Tibial nerve (tissue), 4 donors: Measurements from ENCODE around the gene ARHGEF4. TPM values are rescaled to one million over a fixed set of nuclear protein-coding genes. Genes with fewer than 3 reads are reported as not detected.

ENCODE experiments used
- DNase-seq, 2 donors: peaks; one replicate each; pipeline ENCODE4 v3.0.0-alpha.2; 2019; ENCODE audit warnings: low spot score in 2 of 2
- H3K27ac ChIP-seq, 4 donors: fragments of 200-600 bp; sonication (generic) in 3 of 4; one replicate each; pipeline ENCODE4 v1.5.1; 2017 to 2019; ENCODE audit warnings: mild to moderate bottlenecking in 1 of 4
- H3K27me3 ChIP-seq, 2 donors: fragments of 200-600 bp; sonication (generic) in 1 of 2; one replicate each; pipeline versions ENCODE4 v1.5.1 to v1.6.0; 2017 to 2019
- H3K36me3 ChIP-seq, 3 donors: fragments of 200-600 bp; sonication (generic); one replicate each; pipeline ENCODE4 v1.5.1; 2018 to 2019
- H3K4me1 ChIP-seq, 4 donors: fragments of 200-600 bp; sonication (generic) in 3 of 4; one replicate each; pipeline ENCODE4 v1.5.1; 2017 to 2019
- H3K4me3 ChIP-seq, 4 donors: fragments of 200-600 bp; sonication (generic) in 3 of 4; one replicate each; pipeline ENCODE4 v1.5.1; 2017 to 2019; ENCODE audit warnings: mild to moderate bottlenecking in 1 of 4, moderate library complexity in 1 of 4
- H3K9me3 ChIP-seq, 4 donors: fragments of 200-600 bp; sonication (generic) in 3 of 4; one replicate each; pipeline ENCODE4 v1.5.1; 2017 to 2019
- CTCF ChIP-seq, 5 experiments: fragments of 200-600 bp in 3 of 5; fragments of 450-650 bp in 2 of 5; sonication (generic) in 3 of 5; IDR thresholded peaks; one replicate each; pipeline ENCODE4 v1.5.1; 2016 to 2019; ENCODE audit warnings: antibody characterized with exemption in 5 of 5, mild to moderate bottlenecking in 3 of 5, moderate library complexity in 2 of 5
- EP300 ChIP-seq, 2 donors: sonication (generic); formaldehyde crosslinking; IDR thresholded peaks; one replicate each; pipeline ENCODE4 v1.6.1; 2017; ENCODE audit warnings: antibody characterized with exemption in 2 of 2, mild to moderate bottlenecking in 1 of 2
- POLR2A ChIP-seq, 2 donors: fragments of 450-650 bp; IDR thresholded peaks; one replicate each; pipeline ENCODE4 v1.6.1; 2017; ENCODE audit warnings: antibody characterized with exemption in 2 of 2, mild to moderate bottlenecking in 2 of 2, moderate library complexity in 2 of 2
- WGBS, 2 donors: methylation state at CpG; one replicate each; pipeline ENCODE4 v1.1.5; 2018; 5-methylcytosine and 5-hydroxymethylcytosine counted together
- total RNA-seq, 4 donors: library from RNA; depleted of rRNA; stranded (reverse); fragments of >200 nt; gene quantifications; one replicate each; pipeline ENCODE4 v1.1.0, GENCODE V29; 2016

Gene ARHGEF4
- total RNA-seq, 4 donors from 2014 or later: 16.3 to 50.7 (median 23.3) TPM

- WGBS, 2 donors: 39 to 55% methylated on average over 17 to 18 of the region's 18 CpGs
- Histone ChIP-seq H3K27me3 (no peaks in the 10 kb centered on the region), H3K36me3 (no peaks in the 10 kb centered on the region), H3K4me3 (peak overlapping the region in 1 of 4 donors; percentile 1), H3K4me1 (peaks cover 0 to 17% (median 8%) of the 10 kb centered on the region in 4 donors), H3K9me3 (no peaks in the 10 kb centered on the region), H3K27ac (peak overlapping the region; percentile 70 to 83 (median 76))
- no peak for DNase-seq
- TF ChIP-seq EP300 (IDR thresholded peaks at IDR 0.05) (no peak), POLR2A (IDR thresholded peaks at IDR 0.05) (no peak), CTCF (IDR thresholded peaks at IDR 0.05) (peak in 1 of 5 experiments; percentile 10)
Observed at GRCh38 chr2:130869441-130870160, 32.9 kb downstream of the ARHGEF4 start.

- H3K36me3 ChIP-seq: no peaks in the 10 kb centered on the region
- WGBS, 2 donors: 30 to 65% methylated on average over 5 of the region's 5 CpGs
- peak overlapping the region; percentile 70 to 83 (median 76) for H3K27ac ChIP-seq
- no peaks in the 10 kb centered on the region for H3K9me3 ChIP-seq
- TF ChIP-seq POLR2A (IDR thresholded peaks at IDR 0.05) (no peak), CTCF (IDR thresholded peaks at IDR 0.05) (no peak), EP300 (IDR thresholded peaks at IDR 0.05) (no peak)
- no peak for DNase-seq
- no peak overlapping the region for H3K4me3 ChIP-seq
- H3K4me1 ChIP-seq: peaks cover 0 to 17% (median 8%) of the 10 kb centered on the region in 4 donors
- H3K27me3 ChIP-seq: no peaks in the 10 kb centered on the region
Observed at GRCh38 chr2:130870161-130870485, 33.4 kb downstream of the ARHGEF4 start.

GRCh38 chr2:130870779-130871178 lies 34.1 kb downstream of the ARHGEF4 start:
- no peak for DNase-seq
- Histone ChIP-seq H3K27me3 (no peaks in the 10 kb centered on the region), H3K9me3 (no peaks in the 10 kb centered on the region), H3K27ac (peak overlapping the region in 3 of 4 donors; percentile 70 to 83 (median 82)), H3K36me3 (no peaks in the 10 kb centered on the region), H3K4me1 (peaks cover 0 to 17% (median 8%) of the 10 kb centered on the region in 4 donors), H3K4me3 (no peak overlapping the region)
- TF ChIP-seq CTCF (IDR thresholded peaks at IDR 0.05) (no peak), EP300 (IDR thresholded peaks at IDR 0.05) (no peak), POLR2A (IDR thresholded peaks at IDR 0.05) (no peak)
- 91 to 93% methylated on average over 7 of the region's 7 CpGs for WGBS, 2 donors

GRCh38 chr2:130871843-130872740 lies 35.4 kb downstream of the ARHGEF4 start:
- no peaks in the 10 kb centered on the region for H3K9me3 ChIP-seq
- no peak for DNase-seq
- no peaks in the 10 kb centered on the region for H3K36me3 ChIP-seq
- peaks cover 0 to 17% (median 8%) of the 10 kb centered on the region in 4 donors for H3K4me1 ChIP-seq
- WGBS, 2 donors: 62 to 67% methylated on average over 20 of the region's 20 CpGs
- H3K27ac ChIP-seq: peak overlapping the region; percentile 38 to 83 (median 62)
- no peaks in the 10 kb centered on the region for H3K27me3 ChIP-seq
- H3K4me3 ChIP-seq: no peak overlapping the region
- TF ChIP-seq CTCF (IDR thresholded peaks at IDR 0.05) (no peak), POLR2A (IDR thresholded peaks at IDR 0.05) (no peak), EP300 (IDR thresholded peaks at IDR 0.05) (peak in 1 of 2 donors; percentile 41)

GRCh38 chr2:130872741-130873125 lies 36.0 kb downstream of the ARHGEF4 start:
- TF ChIP-seq CTCF (IDR thresholded peaks at IDR 0.05) (no peak), POLR2A (IDR thresholded peaks at IDR 0.05) (no peak), EP300 (IDR thresholded peaks at IDR 0.05) (no peak)
- Histone ChIP-seq H3K27ac (peak overlapping the region; percentile 38 to 83 (median 62)), H3K4me1 (peaks cover 0 to 17% (median 8%) of the 10 kb centered on the region in 4 donors), H3K27me3 (no peaks in the 10 kb centered on the region), H3K36me3 (no peaks in the 10 kb centered on the region), H3K9me3 (no peaks in the 10 kb centered on the region), H3K4me3 (no peak overlapping the region)
- 63 to 64% methylated on average over 4 to 6 of the region's 6 CpGs for WGBS, 2 donors
- DNase-seq: no peak
